Muscle layer of colon (tissue), 2 donors: ENCODE results near the gene KCTD2.
A peak's percentile ranks its signal among the peaks of the same experiment; 100 is the strongest.

Experiments used
- H3K27ac ChIP-seq: one replicate; pipeline ENCODE4 v1.7.0; 2013; ENCODE audit warnings: low read depth, mild to moderate bottlenecking, low read length, moderate library complexity
- H3K27me3 ChIP-seq, 2 donors: one replicate each; pipeline ENCODE4 v1.7.0; 2013; ENCODE audit warnings: low read length in 2 of 2, mild to moderate bottlenecking in 2 of 2; ENCODE audit not compliant: insufficient read depth in 2 of 2, control insufficient read depth in 1 of 2
- H3K36me3 ChIP-seq: one replicate; pipeline ENCODE4 v1.7.0; 2013; ENCODE audit warnings: mild to moderate bottlenecking, low read length; ENCODE audit not compliant: insufficient read depth
- H3K4me1 ChIP-seq: one replicate; pipeline ENCODE4 v1.7.0; 2013; ENCODE audit warnings: mild to moderate bottlenecking, low read length; ENCODE audit not compliant: insufficient read depth
- H3K4me3 ChIP-seq, 2 donors: one replicate each; pipeline ENCODE4 v1.7.0; 2013; ENCODE audit warnings: low read length in 2 of 2, low read depth in 1 of 2, mild to moderate bottlenecking in 1 of 2, moderate library complexity in 1 of 2
- H3K9ac ChIP-seq: one replicate; pipeline ENCODE4 v1.7.0; 2013; ENCODE audit warnings: low read length
- H3K9me3 ChIP-seq: one replicate; pipeline ENCODE4 v1.7.0; 2013; ENCODE audit warnings: mild to moderate bottlenecking, low read length
- donor health status: abdominal sarcoma.
- donor health status: Adenocarcinoma of cecum.

Gene KCTD2

DNA sequence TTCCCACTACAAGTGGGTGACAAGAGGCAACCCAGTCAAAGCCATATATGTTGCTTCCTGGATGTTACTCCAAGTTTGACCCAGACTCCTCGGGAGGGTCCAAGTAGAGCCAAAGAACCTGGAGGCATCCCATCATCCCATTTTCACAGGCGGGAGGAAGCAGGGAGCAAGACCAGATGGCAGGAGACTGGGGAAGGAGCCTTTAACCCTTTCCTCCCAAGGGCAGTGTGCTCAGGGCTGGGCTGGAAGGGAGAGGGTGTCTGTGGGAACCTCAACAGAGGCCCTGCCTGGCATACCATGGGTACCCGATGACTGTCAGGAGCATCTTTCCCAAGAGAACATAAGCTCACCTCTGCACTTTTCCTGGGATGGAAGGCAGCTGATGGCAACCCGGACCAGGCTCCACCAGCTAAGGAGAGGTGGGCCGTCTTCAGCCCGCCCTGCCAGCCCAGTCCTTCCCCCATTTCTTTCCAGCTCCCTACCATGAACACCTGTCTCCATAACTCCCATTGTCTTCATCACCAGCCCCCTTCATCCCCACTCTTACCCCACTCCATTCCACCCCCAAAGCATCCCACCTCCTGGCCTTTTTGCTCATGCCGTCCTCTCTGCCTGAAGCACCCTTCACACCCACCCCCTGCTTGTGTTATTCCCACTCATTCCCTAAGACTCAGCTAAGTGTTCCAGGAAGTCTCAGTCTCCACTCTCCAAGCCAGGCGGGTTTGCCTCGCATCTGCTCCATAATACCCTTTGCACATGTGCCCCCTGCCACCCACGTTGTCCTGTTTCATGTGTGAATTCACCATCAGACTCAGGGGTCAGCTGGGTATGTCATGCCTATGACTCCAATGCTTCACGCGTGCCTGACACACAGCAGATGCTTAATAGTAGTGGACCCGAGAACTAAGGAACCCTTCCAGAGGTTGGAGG lies 34.9 kb downstream of the KCTD2 start:
- Histone ChIP-seq H3K27me3 (no peaks in the 10 kb centered on the region), H3K4me3 (no peak overlapping the region), H3K4me1 (peaks cover 7% of the 10 kb centered on the region), H3K9me3 (no peaks in the 10 kb centered on the region), H3K27ac (no peak overlapping the region), H3K36me3 (no peaks in the 10 kb centered on the region), H3K9ac (no peak overlapping the region)

GRCh38 chr17:75082683-75083082 lies 35.7 kb downstream of the KCTD2 start:
- no peak overlapping the region for H3K4me3 ChIP-seq
- H3K4me1 ChIP-seq, result peaks cover 6% of the 10 kb centered on the region
- H3K36me3 ChIP-seq, result no peaks in the 10 kb centered on the region
- H3K9ac ChIP-seq, result no peak overlapping the region
- no peak overlapping the region for H3K27ac ChIP-seq
- no peaks in the 10 kb centered on the region for H3K27me3 ChIP-seq
- no peaks in the 10 kb centered on the region for H3K9me3 ChIP-seq

GRCh38 chr17:75084039-75084660 lies 37.1 kb downstream of the KCTD2 start:
- H3K27ac ChIP-seq, result no peak overlapping the region
- no peaks in the 10 kb centered on the region for H3K27me3 ChIP-seq
- no peaks in the 10 kb centered on the region for H3K36me3 ChIP-seq
- no peaks in the 10 kb centered on the region for H3K4me1 ChIP-seq
- no peak overlapping the region for H3K9ac ChIP-seq
- H3K4me3 ChIP-seq, result no peak overlapping the region
- no peaks in the 10 kb centered on the region for H3K9me3 ChIP-seq

DNA sequence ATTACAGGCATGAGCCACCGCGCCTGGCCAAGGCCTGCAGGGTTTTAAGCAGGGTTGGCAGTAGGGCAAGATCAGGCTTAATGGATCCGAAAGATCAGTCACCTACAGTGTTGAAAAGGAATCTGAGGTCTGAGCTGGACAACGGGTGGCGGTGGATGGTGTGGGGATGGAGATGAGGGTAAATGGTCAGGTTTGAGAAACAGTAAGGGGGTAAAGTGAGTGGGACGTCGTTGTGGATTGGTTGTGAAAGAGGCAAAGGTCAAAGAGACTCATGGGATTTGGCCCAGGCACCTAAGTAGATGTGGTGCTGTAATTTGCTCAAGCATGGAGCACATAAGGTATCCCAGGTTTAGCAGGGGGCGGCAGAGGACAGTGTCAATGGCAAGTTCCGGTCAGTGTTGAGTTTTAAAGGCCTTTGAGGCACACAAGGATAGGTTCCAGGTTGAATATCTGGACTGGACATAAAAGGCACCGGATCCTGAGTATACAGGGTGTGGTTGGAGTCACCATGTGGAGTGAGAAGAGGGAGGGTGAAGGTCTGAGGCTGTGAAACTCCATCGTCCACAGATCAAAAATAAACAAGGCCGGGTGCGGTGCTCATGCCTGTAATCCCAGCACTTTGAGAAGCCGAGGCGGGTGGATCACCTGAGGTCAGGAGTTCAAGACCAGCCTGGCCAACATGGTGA lies 39.6 kb downstream of the KCTD2 start:
- Histone ChIP-seq H3K4me3 (no peak overlapping the region), H3K9me3 (no peaks in the 10 kb centered on the region), H3K36me3 (no peaks in the 10 kb centered on the region), H3K27ac (no peak overlapping the region), H3K4me1 (peaks cover 10% of the 10 kb centered on the region), H3K27me3 (no peaks in the 10 kb centered on the region), H3K9ac (no peak overlapping the region)

DNA sequence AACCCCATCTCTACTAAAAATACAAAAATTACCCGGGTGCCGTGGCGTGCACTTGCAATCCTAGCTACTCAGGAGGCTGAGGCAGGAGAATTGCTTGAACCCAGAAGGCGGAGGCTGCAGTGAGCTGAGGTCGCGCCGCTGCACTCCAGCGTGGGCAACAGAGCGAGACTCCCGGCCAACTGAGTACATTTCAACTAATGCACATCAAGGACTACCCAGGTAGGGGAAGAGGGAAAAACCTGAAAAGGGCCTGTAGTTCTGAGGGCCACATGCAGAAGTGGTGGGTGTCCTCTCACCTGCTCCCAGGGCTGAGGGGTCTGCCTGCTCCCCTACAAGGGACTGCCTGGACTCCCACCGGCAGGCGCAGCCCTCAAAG lies 40.1 kb downstream of the KCTD2 start:
- Histone ChIP-seq H3K36me3 (no peaks in the 10 kb centered on the region), H3K4me1 (peaks cover 13% of the 10 kb centered on the region), H3K27me3 (no peaks in the 10 kb centered on the region), H3K9me3 (no peaks in the 10 kb centered on the region), H3K9ac (no peak overlapping the region), H3K27ac (peak overlapping the region; percentile 57), H3K4me3 (peak overlapping the region in 1 of 2 donors; percentile 54)

GRCh38 chr17:75087558-75088453 lies 40.8 kb downstream of the KCTD2 start, which contains the start of gene SLC16A5:
TSS of gene SLC16A5 (plus strand) at chr17:75087954. CDS start at chr17:75093637, 5,683 bp downstream.
- H3K9ac ChIP-seq, result no peak within 1 kb of the TSS
- no peaks in the 10 kb centered on the region for H3K27me3 ChIP-seq
- H3K4me3 ChIP-seq, result peak within 1 kb of the TSS; percentile 22 to 54
- no peaks in the 10 kb centered on the region for H3K36me3 ChIP-seq
- H3K9me3 ChIP-seq, result no peaks in the 10 kb centered on the region
- H3K27ac ChIP-seq, result peak within 1 kb of the TSS; percentile 57
- peaks cover 13% of the 10 kb centered on the region for H3K4me1 ChIP-seq

DNA sequence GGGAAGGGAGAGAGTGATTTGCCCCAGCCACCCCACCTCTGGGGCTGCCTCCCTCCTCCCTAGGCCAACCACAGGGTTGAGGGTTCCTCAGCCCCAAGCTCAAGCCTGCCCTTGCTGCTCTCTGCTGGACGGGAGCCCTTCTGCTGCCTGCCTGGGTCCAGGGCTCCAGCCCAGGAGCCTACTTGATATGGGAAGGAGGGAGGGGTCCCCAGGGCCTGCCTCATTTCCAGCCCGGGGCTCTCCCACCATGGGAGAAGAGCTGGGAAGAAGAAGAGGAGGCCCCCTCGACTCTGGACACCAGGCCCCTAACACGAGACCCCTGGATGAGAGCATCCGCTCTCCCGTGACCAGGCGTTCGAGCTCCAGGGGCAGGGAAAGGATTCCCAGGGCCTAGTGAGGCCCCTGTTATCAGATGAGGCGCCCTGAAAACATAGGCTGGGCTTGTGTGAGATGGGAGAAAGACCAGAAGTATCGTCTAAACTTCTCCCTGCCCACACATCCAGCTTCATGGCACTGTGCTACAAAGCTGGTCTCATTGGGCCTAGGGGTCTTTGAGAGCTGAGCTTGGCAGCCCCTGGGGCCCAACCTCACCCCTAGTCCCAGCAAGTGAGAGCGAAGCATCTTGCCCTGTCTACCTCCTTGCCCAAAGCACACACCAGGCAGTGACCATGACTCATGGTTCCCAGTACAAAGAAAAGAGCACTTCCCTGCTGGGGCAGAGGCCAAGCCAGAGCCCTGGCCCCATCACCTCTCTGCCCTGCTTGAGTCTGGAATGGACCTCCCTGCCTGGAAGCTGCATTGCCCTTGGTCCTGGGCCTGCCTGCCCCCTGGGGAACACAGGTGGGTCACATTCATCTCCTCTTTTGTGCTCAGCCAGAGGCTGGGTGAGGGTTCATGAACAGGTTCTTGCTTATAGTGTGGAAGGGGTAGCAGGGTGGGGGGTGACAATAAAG lies 41.7 kb downstream of the KCTD2 start:
- H3K9me3 ChIP-seq, result no peaks in the 10 kb centered on the region
- H3K27me3 ChIP-seq, result no peaks in the 10 kb centered on the region
- H3K9ac ChIP-seq, result no peak overlapping the region
- H3K36me3 ChIP-seq, result no peaks in the 10 kb centered on the region
- H3K4me3 ChIP-seq, result peak overlapping the region; percentile 22 to 54
- H3K4me1 ChIP-seq, result peaks cover 13% of the 10 kb centered on the region
- H3K27ac ChIP-seq, result peak overlapping the region; percentile 57

DNA sequence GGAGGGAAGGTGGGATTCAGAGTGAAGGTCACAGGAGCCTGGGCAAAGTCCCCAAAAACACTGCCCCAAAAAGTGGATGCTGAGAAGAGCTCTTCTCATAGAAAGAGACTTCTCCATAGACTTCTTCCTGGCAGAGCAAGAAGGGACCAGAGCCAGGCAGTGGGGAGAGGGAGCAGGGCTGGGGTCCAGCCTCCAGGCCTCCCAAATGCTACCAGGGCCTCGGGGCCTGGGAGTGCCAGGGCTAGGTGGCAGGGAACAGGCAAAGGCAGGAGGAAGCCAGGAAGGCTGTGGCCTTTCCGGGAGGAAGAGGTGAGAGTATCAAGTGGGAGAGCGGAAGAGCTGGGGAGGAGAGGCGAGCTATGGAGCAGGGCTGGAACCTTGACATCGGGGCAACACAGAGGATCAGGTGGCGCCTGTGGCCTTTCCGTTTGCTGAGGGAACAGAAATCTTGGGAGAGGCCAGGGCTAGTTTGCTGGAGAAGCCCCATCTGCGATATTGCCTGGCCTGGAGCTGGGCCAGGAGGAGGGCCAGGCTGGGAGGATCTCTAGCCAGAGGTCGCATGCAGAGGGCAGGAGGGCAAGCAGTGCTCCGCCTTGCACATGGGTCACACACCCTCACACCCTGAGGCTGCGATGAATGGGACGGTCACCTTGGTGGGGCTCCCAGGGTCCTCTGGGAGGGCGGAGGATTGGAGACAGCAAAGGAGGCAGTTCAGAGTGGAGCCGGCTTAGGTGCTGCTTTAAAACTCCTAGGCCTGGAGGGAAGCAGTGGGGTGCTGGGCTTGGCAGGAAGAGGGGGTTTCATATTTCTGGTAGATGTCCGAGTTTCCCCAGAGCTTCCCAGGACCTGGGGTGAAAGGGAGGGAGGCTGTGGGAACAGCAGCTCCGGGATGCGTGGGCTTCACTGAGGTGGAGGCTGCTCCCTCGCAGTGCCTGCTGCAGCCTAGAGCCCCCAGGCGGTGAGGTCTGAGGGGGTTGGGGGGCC lies 44.1 kb downstream of the KCTD2 start:
- Histone ChIP-seq H3K9ac (no peak overlapping the region), H3K27me3 (no peaks in the 10 kb centered on the region), H3K36me3 (no peaks in the 10 kb centered on the region), H3K4me1 (peaks cover 13% of the 10 kb centered on the region), H3K27ac (no peak overlapping the region), H3K4me3 (no peak overlapping the region), H3K9me3 (no peaks in the 10 kb centered on the region)

GRCh38 chr17:75091855-75092327 lies 44.9 kb downstream of the KCTD2 start:
- no peak overlapping the region for H3K9ac ChIP-seq
- peaks cover 13% of the 10 kb centered on the region for H3K4me1 ChIP-seq
- H3K9me3 ChIP-seq, result no peaks in the 10 kb centered on the region
- H3K4me3 ChIP-seq, result no peak overlapping the region
- no peak overlapping the region for H3K27ac ChIP-seq
- H3K27me3 ChIP-seq, result no peaks in the 10 kb centered on the region
- H3K36me3 ChIP-seq, result no peaks in the 10 kb centered on the region
